ENCODE data around the gene TNNT2. TPM values are rescaled to one million over a fixed set of nuclear protein-coding genes. Genes with fewer than 3 reads are reported as not detected.

TNNT2 gene
- total RNA-seq, 1 experiment from 2014 or later: not detected

DNA sequence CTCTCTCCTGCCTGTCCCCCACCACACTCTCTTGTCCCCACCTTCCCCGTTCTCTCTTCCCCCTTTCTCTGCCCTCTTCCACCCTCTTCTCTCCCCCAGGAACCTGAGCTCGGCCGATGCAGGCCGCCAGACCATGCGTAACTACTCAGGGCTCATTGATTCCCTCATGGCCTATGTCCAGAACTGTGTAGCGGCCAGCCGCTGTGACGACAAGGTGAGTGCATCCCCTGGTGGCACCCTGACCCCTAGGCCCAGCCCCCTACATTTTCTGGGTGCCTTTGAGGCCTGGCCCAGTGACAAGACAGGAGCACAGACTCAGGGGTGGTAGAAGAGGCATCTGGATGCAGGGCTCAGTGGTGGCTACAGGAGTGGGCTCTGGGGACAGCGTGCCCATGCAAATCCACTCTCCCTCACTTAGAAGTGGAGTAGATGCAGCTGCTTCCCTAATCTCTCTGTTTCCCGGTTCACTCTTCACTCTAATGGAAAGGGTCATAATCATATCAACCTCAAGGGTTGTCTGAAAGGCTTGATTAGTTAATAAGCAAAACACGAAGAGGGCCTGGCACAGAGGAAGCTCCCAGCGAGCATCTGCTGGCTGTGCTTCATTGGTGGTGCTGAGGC is 57.2 kb downstream of the TNNT2 start:
- H3K27ac ChIP-seq (ENCODE audit: low read length): no peak overlapping the region
- no TSS peak for BruUV-seq (replicated peaks)
- in situ Hi-C loops (cut with HindIII; ENCODE audit: low pct_unique_long_range_greater_than_20kb, low sequenced_read_pairs): no loop called here

DNA sequence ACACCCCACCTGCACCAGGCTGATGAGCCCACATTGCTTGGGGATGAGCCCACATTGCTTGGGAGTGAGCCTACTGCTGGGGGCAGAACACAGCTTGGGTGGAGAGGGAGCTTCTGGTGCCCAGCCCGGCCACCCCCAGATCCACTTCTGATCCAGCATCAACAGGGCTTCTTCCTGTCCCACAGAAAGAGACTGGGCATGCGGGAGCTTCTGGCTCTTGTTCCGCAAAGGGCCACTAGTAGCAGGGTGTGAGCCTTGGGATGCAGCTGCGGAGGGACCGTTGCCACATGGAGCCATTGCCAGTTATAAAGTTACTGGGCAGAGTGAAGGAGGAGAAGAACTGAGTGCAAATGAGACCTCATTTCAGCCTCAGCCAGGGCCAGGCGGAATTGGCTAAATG is 57.8 kb downstream of the TNNT2 start:
- Histone ChIP-seq H3K4me1 (ENCODE audit: control insufficient read depth, insufficient read depth, low read length) (no peaks in the 10 kb centered on the region), H3K9me3 (ENCODE audit: control insufficient read depth, insufficient read depth, low read depth, low read length) (no peaks in the 10 kb centered on the region), H3K27me3 (ENCODE audit: control insufficient read depth, insufficient read depth, low read length) (peaks cover 2% of the 10 kb centered on the region; the same call in 1 of the 2 replicates), H3K4me3 (ENCODE audit: low read depth in 2 of 2, low read length in 2 of 2) (no peak overlapping the region), H3K36me3 (ENCODE audit: control insufficient read depth, insufficient read depth, low read length) (no peaks in the 10 kb centered on the region), H3K27ac (ENCODE audit: low read length) (no peak overlapping the region)
- POLR2A ChIA-PET: no interaction called here
- intact Hi-C loops (cut with micrococcal nuclease; ENCODE audit: unreplicated experiment): no loop called here
- ATAC-seq (no peak), DNase-seq (ENCODE audit: low read depth, low spot score) (no peak)
- in situ Hi-C loops (cut with HindIII; ENCODE audit: low pct_unique_long_range_greater_than_20kb, low sequenced_read_pairs): no loop called here
- TF ChIP-seq TCF7L2 (IDR thresholded peaks at IDR 0.05; ENCODE audit: low read depth, low read length): no peak
- BruUV-seq (replicated peaks): no TSS peak
- CTCF ChIA-PET: no interaction called here

More for the DNA sequence above, 57.2 kb downstream of the TNNT2 start:
- H3K4me1 ChIP-seq (ENCODE audit: control insufficient read depth, insufficient read depth, low read length): no peaks in the 10 kb centered on the region
- no peak for TF ChIP-seq SIN3A (IDR thresholded peaks at IDR 0.05; ENCODE audit: borderline replicate concordance, insufficient read depth, low read depth, low read length)
- TF ChIP-seq, protein P1, sequence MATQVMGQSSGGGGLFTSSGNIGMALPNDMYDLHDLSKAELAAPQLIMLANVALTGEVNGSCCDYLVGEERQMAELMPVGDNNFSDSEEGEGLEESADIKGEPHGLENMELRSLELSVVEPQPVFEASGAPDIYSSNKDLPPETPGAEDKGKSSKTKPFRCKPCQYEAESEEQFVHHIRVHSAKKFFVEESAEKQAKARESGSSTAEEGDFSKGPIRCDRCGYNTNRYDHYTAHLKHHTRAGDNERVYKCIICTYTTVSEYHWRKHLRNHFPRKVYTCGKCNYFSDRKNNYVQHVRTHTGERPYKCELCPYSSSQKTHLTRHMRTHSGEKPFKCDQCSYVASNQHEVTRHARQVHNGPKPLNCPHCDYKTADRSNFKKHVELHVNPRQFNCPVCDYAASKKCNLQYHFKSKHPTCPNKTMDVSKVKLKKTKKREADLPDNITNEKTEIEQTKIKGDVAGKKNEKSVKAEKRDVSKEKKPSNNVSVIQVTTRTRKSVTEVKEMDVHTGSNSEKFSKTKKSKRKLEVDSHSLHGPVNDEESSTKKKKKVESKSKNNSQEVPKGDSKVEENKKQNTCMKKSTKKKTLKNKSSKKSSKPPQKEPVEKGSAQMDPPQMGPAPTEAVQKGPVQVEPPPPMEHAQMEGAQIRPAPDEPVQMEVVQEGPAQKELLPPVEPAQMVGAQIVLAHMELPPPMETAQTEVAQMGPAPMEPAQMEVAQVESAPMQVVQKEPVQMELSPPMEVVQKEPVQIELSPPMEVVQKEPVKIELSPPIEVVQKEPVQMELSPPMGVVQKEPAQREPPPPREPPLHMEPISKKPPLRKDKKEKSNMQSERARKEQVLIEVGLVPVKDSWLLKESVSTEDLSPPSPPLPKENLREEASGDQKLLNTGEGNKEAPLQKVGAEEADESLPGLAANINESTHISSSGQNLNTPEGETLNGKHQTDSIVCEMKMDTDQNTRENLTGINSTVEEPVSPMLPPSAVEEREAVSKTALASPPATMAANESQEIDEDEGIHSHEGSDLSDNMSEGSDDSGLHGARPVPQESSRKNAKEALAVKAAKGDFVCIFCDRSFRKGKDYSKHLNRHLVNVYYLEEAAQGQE (IDR thresholded peaks at IDR 0.05; ENCODE audit: insufficient read depth in 1 of 2, low read depth in 2 of 2, low read length in 1 of 2): no peak
- TF ChIP-seq TCF7L2 (IDR thresholded peaks at IDR 0.05; ENCODE audit: low read depth, low read length): no peak
- TF ChIP-seq, protein P2, sequence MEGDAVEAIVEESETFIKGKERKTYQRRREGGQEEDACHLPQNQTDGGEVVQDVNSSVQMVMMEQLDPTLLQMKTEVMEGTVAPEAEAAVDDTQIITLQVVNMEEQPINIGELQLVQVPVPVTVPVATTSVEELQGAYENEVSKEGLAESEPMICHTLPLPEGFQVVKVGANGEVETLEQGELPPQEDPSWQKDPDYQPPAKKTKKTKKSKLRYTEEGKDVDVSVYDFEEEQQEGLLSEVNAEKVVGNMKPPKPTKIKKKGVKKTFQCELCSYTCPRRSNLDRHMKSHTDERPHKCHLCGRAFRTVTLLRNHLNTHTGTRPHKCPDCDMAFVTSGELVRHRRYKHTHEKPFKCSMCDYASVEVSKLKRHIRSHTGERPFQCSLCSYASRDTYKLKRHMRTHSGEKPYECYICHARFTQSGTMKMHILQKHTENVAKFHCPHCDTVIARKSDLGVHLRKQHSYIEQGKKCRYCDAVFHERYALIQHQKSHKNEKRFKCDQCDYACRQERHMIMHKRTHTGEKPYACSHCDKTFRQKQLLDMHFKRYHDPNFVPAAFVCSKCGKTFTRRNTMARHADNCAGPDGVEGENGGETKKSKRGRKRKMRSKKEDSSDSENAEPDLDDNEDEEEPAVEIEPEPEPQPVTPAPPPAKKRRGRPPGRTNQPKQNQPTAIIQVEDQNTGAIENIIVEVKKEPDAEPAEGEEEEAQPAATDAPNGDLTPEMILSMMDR (IDR thresholded peaks at IDR 0.05): no peak
- TF ChIP-seq POLR2AphosphoS5 (IDR thresholded peaks at IDR 0.05; ENCODE audit: low read depth, low read length): no peak
- ChIA-PET POLR2A (no interaction called here), CTCF (no interaction called here)
- no peaks in the 10 kb centered on the region for H3K9me3 ChIP-seq (ENCODE audit: control insufficient read depth, insufficient read depth, low read depth, low read length)
- H3K4me3 ChIP-seq (ENCODE audit: low read depth in 2 of 2, low read length in 2 of 2): no peak overlapping the region
- intact Hi-C loops (cut with micrococcal nuclease; ENCODE audit: unreplicated experiment): no loop called here
- no peak for DNase-seq (ENCODE audit: low read depth, low spot score)
- ATAC-seq: no peak
- H3K27me3 ChIP-seq (ENCODE audit: control insufficient read depth, insufficient read depth, low read length): peaks cover 2% of the 10 kb centered on the region; the same call in 1 of the 2 replicates
- H3K36me3 ChIP-seq (ENCODE audit: control insufficient read depth, insufficient read depth, low read length): no peaks in the 10 kb centered on the region

DNA sequence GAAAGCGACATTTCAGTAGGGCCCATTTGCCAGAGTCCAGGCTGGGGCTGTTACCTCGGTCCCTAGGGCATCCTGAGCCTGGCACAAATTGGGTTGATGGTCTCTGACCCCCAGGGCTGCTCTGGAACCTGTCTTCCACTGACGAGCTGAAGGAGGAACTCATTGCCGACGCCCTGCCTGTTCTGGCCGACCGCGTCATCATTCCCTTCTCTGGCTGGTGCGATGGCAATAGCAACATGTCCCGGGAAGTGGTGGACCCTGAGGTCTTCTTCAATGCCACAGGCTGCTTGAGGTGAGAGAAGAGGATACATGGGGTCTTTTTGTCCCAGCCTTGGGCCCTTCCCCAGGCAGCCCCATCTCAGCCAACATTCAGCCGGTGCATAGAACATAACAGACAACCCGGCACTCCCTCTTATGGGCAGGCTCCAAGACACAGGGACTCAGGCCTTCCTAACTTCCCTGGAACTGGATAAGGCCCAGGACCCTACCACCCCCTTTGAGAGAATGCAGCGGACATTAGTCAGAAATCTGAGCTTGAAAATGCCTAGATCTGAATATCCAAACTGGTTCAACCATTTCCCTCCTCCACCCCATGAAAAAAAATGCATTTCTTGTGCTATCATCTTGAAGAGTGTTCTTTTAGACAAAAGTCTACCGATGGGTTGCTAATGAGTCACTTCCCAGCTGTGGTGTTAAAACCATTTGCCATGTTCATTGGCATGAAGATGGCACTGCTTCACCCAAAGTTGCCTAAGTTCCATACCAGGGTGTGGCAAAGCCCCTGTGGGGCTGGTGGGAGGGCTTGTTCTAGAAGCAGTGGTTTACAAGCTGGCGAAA is 58.8 kb downstream of the TNNT2 start:
- no peaks in the 10 kb centered on the region for H3K36me3 ChIP-seq (ENCODE audit: control insufficient read depth, insufficient read depth, low read length)
- POLR2A ChIA-PET: no interaction called here

More for the DNA sequence above, 58.8 kb downstream of the TNNT2 start:
- CTCF ChIA-PET: no interaction called here
- peaks cover 2% of the 10 kb centered on the region; the same call in 1 of the 2 replicates for H3K27me3 ChIP-seq (ENCODE audit: control insufficient read depth, insufficient read depth, low read length)
- DNase-seq (ENCODE audit: low read depth, low spot score) (no peak), ATAC-seq (no peak)
- H3K27ac ChIP-seq (ENCODE audit: low read length): no peak overlapping the region
- H3K9me3 ChIP-seq (ENCODE audit: control insufficient read depth, insufficient read depth, low read depth, low read length): no peaks in the 10 kb centered on the region
- H3K4me3 ChIP-seq (ENCODE audit: low read depth in 2 of 2, low read length in 2 of 2): no peak overlapping the region
- no TSS peak for BruUV-seq (replicated peaks)
- TF ChIP-seq SIN3A (IDR thresholded peaks at IDR 0.05; ENCODE audit: borderline replicate concordance, insufficient read depth, low read depth, low read length) (no peak), TCF7L2 (IDR thresholded peaks at IDR 0.05; ENCODE audit: low read depth, low read length) (no peak), POLR2AphosphoS5 (IDR thresholded peaks at IDR 0.05; ENCODE audit: low read depth, low read length) (no peak)
- TF ChIP-seq, protein P2 (IDR thresholded peaks at IDR 0.05): no peak
- TF ChIP-seq, protein P1 (IDR thresholded peaks at IDR 0.05; ENCODE audit: insufficient read depth in 1 of 2, low read depth in 2 of 2, low read length in 1 of 2): no peak
- in situ Hi-C loops (cut with HindIII; ENCODE audit: low pct_unique_long_range_greater_than_20kb, low sequenced_read_pairs) (no loop called here), intact Hi-C loops (cut with micrococcal nuclease; ENCODE audit: unreplicated experiment) (no loop called here)
- H3K4me1 ChIP-seq (ENCODE audit: control insufficient read depth, insufficient read depth, low read length): no peaks in the 10 kb centered on the region

All from Panc1 (cell line).